ENCODE results near the gene SORL1. TPM values are rescaled to one million over a fixed set of nuclear protein-coding genes. Genes with fewer than 3 reads are reported as not detected.

The SORL1 gene
- total RNA-seq, 1 donor from 2014 or later, result 39.0 TPM

- DNase-seq (ENCODE audit: extremely low spot score, unreplicated experiment), result no peak
- no peaks in the 10 kb centered on the region for H3K27me3 Mint-ChIP-seq
- TF ChIP-seq CTCF (conservative IDR thresholded peaks at IDR 0.05), result no peak
- peaks cover 15% of the 10 kb centered on the region for H3K4me1 Mint-ChIP-seq (ENCODE audit: unreplicated experiment)
- peaks cover 47% of the 10 kb centered on the region for H3K36me3 Mint-ChIP-seq
- peaks cover 6% of the 10 kb centered on the region for H3K9me3 Mint-ChIP-seq
- H3K27ac Mint-ChIP-seq, result no peak overlapping the region
- H3K4me3 Mint-ChIP-seq, result no peak overlapping the region
These were observed 130.2 kb downstream of the SORL1 start for GRCh38 chr11:121582296-121582695.

- no peak for DNase-seq (ENCODE audit: extremely low spot score, unreplicated experiment)
- no peak overlapping the region for H3K27ac Mint-ChIP-seq
- no peaks in the 10 kb centered on the region for H3K27me3 Mint-ChIP-seq
- peaks cover 6% of the 10 kb centered on the region for H3K9me3 Mint-ChIP-seq
- H3K36me3 Mint-ChIP-seq, result peaks cover 47% of the 10 kb centered on the region
- TF ChIP-seq CTCF (conservative IDR thresholded peaks at IDR 0.05), result no peak
- no peaks in the 10 kb centered on the region for H3K4me1 Mint-ChIP-seq (ENCODE audit: unreplicated experiment)
- H3K4me3 Mint-ChIP-seq, result no peak overlapping the region
These were observed 131.7 kb downstream of the SORL1 start for GRCh38 chr11:121583825-121584224.

- no peak for DNase-seq (ENCODE audit: extremely low spot score, unreplicated experiment)
- no peaks in the 10 kb centered on the region for H3K9me3 Mint-ChIP-seq
- TF ChIP-seq CTCF (conservative IDR thresholded peaks at IDR 0.05), result no peak
- H3K27me3 Mint-ChIP-seq, result no peaks in the 10 kb centered on the region
- peaks cover 4% of the 10 kb centered on the region for H3K4me1 Mint-ChIP-seq (ENCODE audit: unreplicated experiment)
- H3K4me3 Mint-ChIP-seq, result no peak overlapping the region
- no peak overlapping the region for H3K27ac Mint-ChIP-seq
- peaks cover 32% of the 10 kb centered on the region for H3K36me3 Mint-ChIP-seq
These were observed 134.6 kb downstream of the SORL1 start for GRCh38 chr11:121586750-121587149.

- H3K27ac Mint-ChIP-seq, result no peak overlapping the region
- no peaks in the 10 kb centered on the region for H3K27me3 Mint-ChIP-seq
- H3K4me1 Mint-ChIP-seq (ENCODE audit: unreplicated experiment), result peaks cover 4% of the 10 kb centered on the region
- H3K4me3 Mint-ChIP-seq, result no peak overlapping the region
- DNase-seq (ENCODE audit: extremely low spot score, unreplicated experiment), result no peak
- H3K36me3 Mint-ChIP-seq, result peaks cover 31% of the 10 kb centered on the region
- no peak for TF ChIP-seq CTCF (conservative IDR thresholded peaks at IDR 0.05)
- no peaks in the 10 kb centered on the region for H3K9me3 Mint-ChIP-seq
These were observed 135.1 kb downstream of the SORL1 start for GRCh38 chr11:121587182-121587581.

GRCh38 chr11:121588747-121589146 lies 136.6 kb downstream of the SORL1 start:
- no peaks in the 10 kb centered on the region for H3K9me3 Mint-ChIP-seq
- H3K4me3 Mint-ChIP-seq, result no peak overlapping the region
- H3K27ac Mint-ChIP-seq, result no peak overlapping the region
- H3K36me3 Mint-ChIP-seq, result peaks cover 31% of the 10 kb centered on the region
- peaks cover 4% of the 10 kb centered on the region for H3K4me1 Mint-ChIP-seq (ENCODE audit: unreplicated experiment)
- DNase-seq (ENCODE audit: extremely low spot score, unreplicated experiment), result no peak
- TF ChIP-seq CTCF (conservative IDR thresholded peaks at IDR 0.05), result no peak
- H3K27me3 Mint-ChIP-seq, result no peaks in the 10 kb centered on the region

- DNase-seq (ENCODE audit: extremely low spot score, unreplicated experiment), result no peak
- TF ChIP-seq CTCF (conservative IDR thresholded peaks at IDR 0.05), result no peak
- H3K4me1 Mint-ChIP-seq (ENCODE audit: unreplicated experiment), result peaks cover 4% of the 10 kb centered on the region
- no peaks in the 10 kb centered on the region for H3K27me3 Mint-ChIP-seq
- H3K4me3 Mint-ChIP-seq, result no peak overlapping the region
- H3K36me3 Mint-ChIP-seq, result peaks cover 30% of the 10 kb centered on the region
- no peak overlapping the region for H3K27ac Mint-ChIP-seq
- no peaks in the 10 kb centered on the region for H3K9me3 Mint-ChIP-seq
These were observed 137.9 kb downstream of the SORL1 start for GRCh38 chr11:121589946-121590537.
